ENCODE measurements around the gene HYOU1. TPM values are rescaled to one million over a fixed set of nuclear protein-coding genes. Genes with fewer than 3 reads are reported as not detected.

Gene HYOU1
- total RNA-seq, 1 donor from 2014 or later = 301 TPM

GRCh38 chr11:119051440-119052162 lies 5.4 kb downstream of the HYOU1 start:
- no peak for FAIRE-seq
- no peak for DNase-seq (ENCODE audit: low read depth)
- Histone ChIP-seq H3K36me3 (ENCODE audit: control insufficient read depth, insufficient read depth, low read length) (peaks cover 66% of the 10 kb centered on the region), H3K4me3 (ENCODE audit: low read depth, low read length) (no peak overlapping the region), H3K27me3 (ENCODE audit: control insufficient read depth, insufficient read depth, low read length) (no peaks in the 10 kb centered on the region)
- TF ChIP-seq CTCF (IDR thresholded peaks at IDR 0.05; ENCODE audit: insufficient read depth, low read length, severe bottlenecking) = no peak

- FAIRE-seq = no peak
- no peak overlapping the region for H3K4me3 ChIP-seq (ENCODE audit: low read depth, low read length)
- H3K36me3 ChIP-seq (ENCODE audit: control insufficient read depth, insufficient read depth, low read length) = peaks cover 58% of the 10 kb centered on the region
- no peak for DNase-seq (ENCODE audit: low read depth)
- no peak for TF ChIP-seq CTCF (IDR thresholded peaks at IDR 0.05; ENCODE audit: insufficient read depth, low read length, severe bottlenecking)
- no peaks in the 10 kb centered on the region for H3K27me3 ChIP-seq (ENCODE audit: control insufficient read depth, insufficient read depth, low read length)
These were observed 7.9 kb downstream of the HYOU1 start for GRCh38 chr11:119049081-119049480.

GRCh38 chr11:119048644-119049043 lies 8.4 kb downstream of the HYOU1 start:
- FAIRE-seq (no peak), DNase-seq (ENCODE audit: low read depth) (no peak)
- Histone ChIP-seq H3K36me3 (ENCODE audit: control insufficient read depth, insufficient read depth, low read length) (peaks cover 56% of the 10 kb centered on the region), H3K27me3 (ENCODE audit: control insufficient read depth, insufficient read depth, low read length) (no peaks in the 10 kb centered on the region), H3K4me3 (ENCODE audit: low read depth, low read length) (no peak overlapping the region)
- no peak for TF ChIP-seq CTCF (IDR thresholded peaks at IDR 0.05; ENCODE audit: insufficient read depth, low read length, severe bottlenecking)

GRCh38 chr11:119047205-119047604 lies 9.8 kb downstream of the HYOU1 start:
- peaks cover 47% of the 10 kb centered on the region for H3K36me3 ChIP-seq (ENCODE audit: control insufficient read depth, insufficient read depth, low read length)
- no peak overlapping the region for H3K4me3 ChIP-seq (ENCODE audit: low read depth, low read length)
- no peak for TF ChIP-seq CTCF (IDR thresholded peaks at IDR 0.05; ENCODE audit: insufficient read depth, low read length, severe bottlenecking)
- FAIRE-seq (no peak), DNase-seq (ENCODE audit: low read depth) (no peak)
- no peaks in the 10 kb centered on the region for H3K27me3 ChIP-seq (ENCODE audit: control insufficient read depth, insufficient read depth, low read length)

GRCh38 chr11:119046489-119046888 lies 10.5 kb downstream of the HYOU1 start:
- TF ChIP-seq CTCF (IDR thresholded peaks at IDR 0.05; ENCODE audit: insufficient read depth, low read length, severe bottlenecking) = no peak
- DNase-seq (ENCODE audit: low read depth) (no peak), FAIRE-seq (no peak)
- no peaks in the 10 kb centered on the region for H3K27me3 ChIP-seq (ENCODE audit: control insufficient read depth, insufficient read depth, low read length)
- H3K36me3 ChIP-seq (ENCODE audit: control insufficient read depth, insufficient read depth, low read length) = peaks cover 39% of the 10 kb centered on the region
- no peak overlapping the region for H3K4me3 ChIP-seq (ENCODE audit: low read depth, low read length)

- Histone ChIP-seq H3K27me3 (ENCODE audit: control insufficient read depth, insufficient read depth, low read length) (no peaks in the 10 kb centered on the region), H3K36me3 (ENCODE audit: control insufficient read depth, insufficient read depth, low read length) (peaks cover 32% of the 10 kb centered on the region), H3K4me3 (ENCODE audit: low read depth, low read length) (no peak overlapping the region)
- TF ChIP-seq CTCF (IDR thresholded peaks at IDR 0.05; ENCODE audit: insufficient read depth, low read length, severe bottlenecking) = peak; percentile 31
- DNase-seq (ENCODE audit: low read depth) = no peak
- no peak for FAIRE-seq
These were observed 12.3 kb downstream of the HYOU1 start for GRCh38 chr11:119044708-119045107.

All from bronchial epithelial cell (primary cell).